ENCODE results near the gene GUK1.

- TF ChIP-seq CTCF (IDR thresholded peaks at IDR 0.05) (no peak), EZH2phosphoT487 (IDR thresholded peaks at IDR 0.05) (no peak)
These were observed 44.1 kb upstream of the GUK1 start for GRCh38 chr1:228095938-228096337.
